Measurements from ENCODE around the gene APC2.

Gene APC2

DNA sequence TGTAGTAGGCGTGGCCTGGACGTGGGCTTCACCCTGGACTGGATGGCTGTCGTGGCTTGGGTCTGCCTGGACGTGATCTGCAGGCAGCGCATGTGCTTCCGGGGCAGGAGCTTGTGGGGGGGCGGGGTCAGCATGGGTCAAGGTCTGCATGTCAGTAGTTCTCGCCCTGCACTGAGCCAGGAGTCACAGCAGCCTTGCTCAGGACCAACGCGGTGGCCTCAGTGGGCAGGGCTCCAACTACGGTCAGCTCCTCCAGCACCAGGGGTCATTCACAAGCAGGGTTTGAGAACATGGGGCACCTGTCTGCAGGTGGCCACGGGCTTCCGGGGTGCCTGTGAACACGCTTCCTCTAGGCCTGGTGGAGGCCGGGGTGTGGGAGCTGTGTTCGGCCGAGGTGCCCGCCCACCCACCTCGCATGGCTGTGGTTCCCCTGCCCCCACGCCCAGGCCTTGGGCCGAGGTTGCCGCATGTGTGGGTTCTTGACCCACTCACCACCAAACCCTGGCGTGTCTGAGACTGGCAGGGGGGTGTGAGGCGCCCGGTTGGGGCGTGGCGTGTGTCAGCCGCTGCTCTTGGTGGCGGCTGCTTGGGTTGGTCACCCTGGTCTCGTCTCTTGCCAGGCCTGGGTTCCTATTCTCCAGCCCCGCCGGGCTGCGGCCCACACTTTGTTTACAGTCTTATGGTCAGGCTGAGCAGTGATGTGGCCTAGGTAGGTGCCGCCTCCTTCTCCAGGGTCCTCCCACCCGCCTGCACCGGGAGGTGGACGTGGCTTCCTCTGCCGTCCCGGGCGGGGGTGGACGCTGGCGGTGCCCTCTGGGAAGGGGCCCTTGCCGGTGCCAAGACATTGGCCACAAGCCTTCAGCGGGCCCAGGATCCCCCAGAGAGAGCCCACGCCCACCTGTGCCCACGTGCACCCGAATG lies 16.5 kb upstream of the APC2 start:
- TF ChIP-seq, protein P1, sequence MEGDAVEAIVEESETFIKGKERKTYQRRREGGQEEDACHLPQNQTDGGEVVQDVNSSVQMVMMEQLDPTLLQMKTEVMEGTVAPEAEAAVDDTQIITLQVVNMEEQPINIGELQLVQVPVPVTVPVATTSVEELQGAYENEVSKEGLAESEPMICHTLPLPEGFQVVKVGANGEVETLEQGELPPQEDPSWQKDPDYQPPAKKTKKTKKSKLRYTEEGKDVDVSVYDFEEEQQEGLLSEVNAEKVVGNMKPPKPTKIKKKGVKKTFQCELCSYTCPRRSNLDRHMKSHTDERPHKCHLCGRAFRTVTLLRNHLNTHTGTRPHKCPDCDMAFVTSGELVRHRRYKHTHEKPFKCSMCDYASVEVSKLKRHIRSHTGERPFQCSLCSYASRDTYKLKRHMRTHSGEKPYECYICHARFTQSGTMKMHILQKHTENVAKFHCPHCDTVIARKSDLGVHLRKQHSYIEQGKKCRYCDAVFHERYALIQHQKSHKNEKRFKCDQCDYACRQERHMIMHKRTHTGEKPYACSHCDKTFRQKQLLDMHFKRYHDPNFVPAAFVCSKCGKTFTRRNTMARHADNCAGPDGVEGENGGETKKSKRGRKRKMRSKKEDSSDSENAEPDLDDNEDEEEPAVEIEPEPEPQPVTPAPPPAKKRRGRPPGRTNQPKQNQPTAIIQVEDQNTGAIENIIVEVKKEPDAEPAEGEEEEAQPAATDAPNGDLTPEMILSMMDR (conservative IDR thresholded peaks at IDR 0.05; ENCODE audit: low read length) = no peak
- H3K4me3 ChIP-seq (ENCODE audit: low read length) = no peak overlapping the region
- DNase-seq (ENCODE audit: low read depth) = no peak

- no peak for DNase-seq (ENCODE audit: low read depth)
- TF ChIP-seq, protein P1 (conservative IDR thresholded peaks at IDR 0.05; ENCODE audit: low read length) = no peak
- no peak overlapping the region for H3K4me3 ChIP-seq (ENCODE audit: low read length)
These were observed 15.9 kb upstream of the APC2 start for GRCh38 chr19:1434040-1434366.

DNA sequence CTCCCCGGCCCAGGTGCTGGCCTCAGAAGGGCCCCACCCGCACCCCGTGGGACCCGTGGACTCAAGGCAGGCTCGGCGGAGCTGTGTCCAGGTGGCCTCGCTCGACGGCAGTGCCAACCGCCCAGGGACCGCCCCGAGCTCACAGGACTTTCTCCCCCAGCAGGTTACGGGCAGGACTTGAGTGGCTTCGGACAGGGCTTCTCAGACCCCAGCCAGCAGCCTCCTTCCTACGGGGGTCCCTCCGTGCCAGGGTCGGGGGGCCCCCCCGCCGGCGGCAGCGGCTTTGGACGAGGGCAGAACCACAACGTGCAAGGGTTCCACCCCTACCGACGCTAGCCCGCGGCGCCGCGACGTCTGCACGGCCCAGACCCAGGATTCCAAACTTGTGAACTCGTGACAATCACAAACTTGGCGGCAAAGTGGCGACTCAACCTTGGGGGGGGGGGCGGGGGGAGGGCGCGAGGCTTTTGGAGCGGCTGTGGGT lies 15.3 kb upstream of the APC2 start:
- TF ChIP-seq, protein P1 (conservative IDR thresholded peaks at IDR 0.05; ENCODE audit: low read length) = no peak
- H3K4me3 ChIP-seq (ENCODE audit: low read length) = no peak overlapping the region
- DNase-seq (ENCODE audit: low read depth) = no peak

DNA sequence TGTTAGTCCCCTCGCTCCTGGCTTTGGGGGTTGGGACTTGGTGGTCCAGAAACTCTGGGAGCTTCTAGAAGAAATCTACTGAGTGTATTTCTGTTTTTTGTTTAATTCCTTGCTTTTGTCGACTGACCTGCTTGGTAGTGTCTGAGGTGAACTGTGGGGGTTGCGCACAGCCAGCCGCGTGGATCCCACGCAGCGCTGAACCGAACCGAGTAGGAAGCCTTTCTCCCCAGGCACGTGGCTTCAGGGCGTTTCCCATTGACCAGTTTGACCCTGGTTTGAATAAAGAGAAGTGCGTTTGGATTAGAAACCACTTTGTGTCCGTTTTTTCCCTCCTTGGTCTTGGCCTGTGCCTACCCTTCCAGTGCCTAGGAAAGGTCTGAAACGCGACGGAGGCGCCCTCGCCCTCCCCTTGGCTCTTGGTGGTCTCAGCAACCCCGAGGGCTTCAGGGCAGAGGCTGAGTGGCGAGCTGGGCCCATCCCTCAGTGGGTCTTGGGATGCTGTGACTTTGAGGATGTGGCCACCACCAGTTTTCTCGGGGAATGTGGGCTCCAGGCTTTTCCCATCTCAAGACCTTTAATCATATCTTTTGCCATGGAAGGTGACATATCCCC lies 14.4 kb upstream of the APC2 start:
- no peak overlapping the region for H3K4me3 ChIP-seq (ENCODE audit: low read length)
- TF ChIP-seq, protein P1 (conservative IDR thresholded peaks at IDR 0.05; ENCODE audit: low read length) = no peak
- no peak for DNase-seq (ENCODE audit: low read depth)

DNA sequence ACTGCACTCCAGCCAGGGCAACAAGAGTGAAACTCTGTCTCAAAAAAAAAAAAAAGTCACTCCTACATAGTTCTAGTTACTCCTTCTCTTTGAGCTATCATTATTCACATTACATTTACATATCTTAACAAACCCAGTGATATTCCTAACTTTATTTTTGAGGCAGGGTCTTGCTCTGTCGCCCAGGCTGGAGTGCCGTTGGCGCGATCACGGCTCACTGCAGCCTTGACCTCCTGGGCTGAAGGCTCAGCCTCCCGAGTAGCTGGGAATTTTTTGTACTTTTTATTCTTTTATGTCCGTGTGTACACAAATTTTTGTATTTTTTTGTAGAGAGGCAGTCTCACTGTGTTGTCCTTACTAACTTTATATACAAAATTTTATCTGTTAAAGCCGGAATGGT lies 12.3 kb upstream of the APC2 start:
- H3K4me3 ChIP-seq (ENCODE audit: low read length) = no peak overlapping the region
- no peak for DNase-seq (ENCODE audit: low read depth)
- TF ChIP-seq, protein P1 (conservative IDR thresholded peaks at IDR 0.05; ENCODE audit: low read length) = no peak

DNA sequence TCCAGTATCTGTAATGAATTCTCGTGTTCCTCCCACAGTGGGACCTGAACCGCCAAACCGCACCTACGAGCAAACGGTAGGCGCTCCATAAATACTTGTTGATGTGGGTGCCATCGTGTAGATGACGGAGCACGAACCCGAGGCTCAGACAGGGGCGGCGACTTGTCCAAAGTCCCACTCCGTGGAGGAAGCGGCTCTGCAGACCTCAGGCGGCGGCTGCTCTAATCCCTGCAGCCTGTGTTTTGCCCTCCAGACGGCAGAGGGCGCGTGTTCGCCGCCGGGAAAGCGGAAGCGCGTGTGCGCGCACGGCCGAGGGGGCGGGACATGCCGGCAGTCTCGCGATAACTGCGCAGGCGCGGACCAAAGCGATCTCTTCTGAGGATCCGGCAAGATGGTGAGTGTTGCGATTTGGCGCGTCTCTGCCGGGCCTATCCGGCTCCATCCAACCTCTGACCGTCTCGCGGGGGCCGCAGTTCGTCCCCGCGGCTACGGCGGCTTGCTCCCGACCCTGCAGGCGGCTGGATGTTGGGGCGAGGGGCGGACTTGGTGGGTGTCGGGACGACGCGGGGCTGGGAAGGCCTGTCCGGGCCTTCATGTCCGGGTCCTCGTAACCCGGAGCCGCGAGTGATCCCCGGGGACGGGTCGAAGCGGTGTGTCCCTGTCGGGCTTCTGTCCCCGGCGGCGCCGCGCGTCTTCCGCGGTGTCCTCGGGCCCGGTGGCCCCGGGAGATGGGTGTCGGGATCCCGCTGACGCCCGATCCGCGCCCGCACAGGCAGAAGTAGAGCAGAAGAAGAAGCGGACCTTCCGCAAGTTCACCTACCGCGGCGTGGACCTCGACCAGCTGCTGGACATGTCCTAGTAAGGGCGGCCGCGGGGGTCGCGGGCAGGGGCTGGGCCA lies 11.6 kb upstream of the APC2 start, which contains the start of gene RPS15:
RPS15 (plus strand) TSS at position 362 of the 898 bp plus-strand sequence; CDS start at position 392, 30 bp downstream.
- TF ChIP-seq, protein P1 (conservative IDR thresholded peaks at IDR 0.05; ENCODE audit: low read length) = peak; percentile 77
- H3K4me3 ChIP-seq (ENCODE audit: low read length) = peak within 1 kb of the TSS; percentile 82
- DNase-seq (ENCODE audit: low read depth) = peak; percentile 94

All from AG10803 (cell line).